Nucleus accumbens (tissue), 56 donors: Measurements from ENCODE around the gene CARMIL3.

ENCODE experiments used
- DNase-seq, 56 donors: peaks; one replicate each; lab custom pipeline; 2025; lab: John Stamatoyannopoulos, UW

Gene CARMIL3

DNA sequence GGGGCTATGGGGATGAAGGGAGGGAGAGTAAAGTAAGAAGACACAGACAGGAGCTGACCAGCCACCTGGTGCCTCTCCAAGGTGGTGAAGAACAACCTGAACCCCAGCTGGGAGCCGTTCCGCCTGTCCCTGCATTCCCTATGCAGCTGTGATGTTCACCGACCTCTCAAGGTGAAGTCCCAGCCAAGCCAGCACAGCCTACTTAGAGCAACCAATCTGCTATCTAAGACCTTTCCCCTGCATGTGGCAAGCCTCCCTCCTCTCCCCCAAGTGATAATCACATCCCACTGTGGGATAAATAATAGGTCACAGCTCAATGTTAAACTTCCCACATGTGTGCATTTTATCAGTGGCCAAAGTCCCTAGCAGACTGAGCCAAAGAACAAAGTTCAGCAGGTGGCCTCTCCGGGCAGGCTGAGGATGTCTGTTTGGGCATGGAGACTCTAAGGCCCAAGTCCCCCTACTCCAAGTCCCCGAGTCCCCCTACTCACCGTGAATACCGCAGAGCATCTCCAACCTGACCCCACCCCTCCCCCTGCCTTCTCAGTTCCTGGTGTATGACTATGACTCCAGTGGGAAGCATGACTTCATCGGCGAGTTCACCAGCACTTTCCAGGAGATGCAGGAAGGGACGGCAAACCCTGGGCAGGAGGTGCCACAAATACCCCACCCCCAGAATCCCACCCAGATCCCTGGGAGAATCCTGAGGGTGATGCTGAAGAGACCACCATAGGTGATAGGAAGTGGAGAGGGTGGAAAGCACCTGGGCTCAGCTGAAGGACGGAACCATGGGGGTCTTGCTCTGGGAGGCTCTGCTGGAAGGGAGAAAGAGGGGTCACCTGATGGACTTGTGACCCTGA lies 23.0 kb downstream of the CARMIL3 start:
- no peak for DNase-seq

DNA sequence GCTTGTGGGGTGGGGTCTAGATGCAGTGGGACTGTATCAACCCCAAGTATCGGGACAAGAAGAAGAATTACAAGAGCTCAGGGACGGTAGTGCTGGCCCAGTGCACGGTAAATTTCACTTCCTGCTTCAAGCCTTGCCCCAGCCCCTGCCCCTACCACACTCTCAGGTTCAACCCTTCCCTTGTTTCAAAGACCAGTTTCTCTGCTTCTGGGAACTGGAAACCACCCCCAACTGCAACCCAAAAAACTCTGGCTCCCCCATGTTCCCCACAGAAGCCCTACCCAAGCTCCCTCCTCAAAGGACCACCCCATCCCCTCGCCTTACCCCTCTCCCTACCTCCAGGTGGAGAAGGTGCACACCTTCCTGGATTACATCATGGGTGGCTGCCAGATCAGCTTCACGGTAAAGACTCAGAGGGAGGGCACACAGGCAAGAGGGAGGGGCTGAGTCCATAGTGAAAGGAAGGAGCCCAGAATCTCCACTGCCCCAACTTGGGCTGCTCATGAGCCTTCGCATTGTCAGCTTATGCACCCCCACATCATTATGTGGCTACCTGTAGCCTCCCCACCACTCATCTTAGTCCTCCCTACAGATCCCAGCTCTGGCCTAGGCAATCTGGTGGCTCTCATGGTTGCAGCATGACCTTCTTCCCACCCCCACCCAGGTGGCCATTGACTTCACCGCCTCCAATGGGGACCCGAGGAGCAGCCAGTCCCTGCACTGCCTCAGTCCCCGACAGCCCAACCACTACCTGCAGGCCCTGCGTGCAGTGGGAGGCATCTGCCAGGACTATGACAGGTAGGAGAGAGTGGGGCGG lies 23.9 kb downstream of the CARMIL3 start:
- DNase-seq: no peak

- no peak for DNase-seq
Measured at GRCh38 chr14:24076302-24076601, 24.4 kb downstream of the CARMIL3 start.

GRCh38 chr14:24077086-24077485 lies 25.3 kb downstream of the CARMIL3 start:
- no peak for DNase-seq

GRCh38 chr14:24078146-24078545 lies 26.3 kb downstream of the CARMIL3 start:
- no peak for DNase-seq

DNA sequence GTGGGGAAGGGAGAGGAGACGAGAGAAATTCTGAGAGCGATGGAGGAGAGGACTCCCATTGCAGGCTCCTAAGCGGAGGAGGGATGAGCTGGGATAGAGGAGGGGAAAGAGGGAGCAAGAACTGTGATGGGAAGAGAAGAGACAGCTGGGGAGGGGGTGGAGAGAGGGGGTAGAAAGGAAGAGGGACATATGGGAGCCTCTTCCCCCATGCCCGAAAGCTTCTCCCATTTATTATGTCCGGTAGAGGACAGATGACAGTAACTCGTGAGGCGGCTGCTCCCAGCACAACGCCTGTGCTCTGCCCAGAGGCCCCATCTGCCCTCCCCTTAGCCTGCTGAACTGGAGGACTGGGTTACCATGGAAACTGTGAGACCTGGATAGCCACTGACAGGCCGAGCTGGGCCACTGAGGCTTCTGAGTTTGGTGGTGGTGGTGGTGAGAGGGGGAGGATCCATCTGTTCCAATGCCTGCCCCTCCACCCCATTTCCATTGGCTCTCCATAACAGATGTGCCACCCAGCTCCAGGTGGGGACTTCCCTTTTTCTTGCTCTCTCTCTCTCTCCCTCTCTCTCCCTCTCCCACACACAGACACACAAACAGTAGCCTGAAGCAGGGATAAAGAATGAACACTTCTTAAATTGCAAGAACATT lies 27.8 kb downstream of the CARMIL3 start:
- DNase-seq: peak in 4 of 56 donors; percentile 6 to 35 (median 10)

GRCh38 chr14:24080142-24080530 lies 28.3 kb downstream of the CARMIL3 start:
- no peak for DNase-seq

- peak in 46 of 56 donors; percentile 12 to 85 (median 57) for DNase-seq
Measured at GRCh38 chr14:24080888-24081738, 29.3 kb downstream of the CARMIL3 start.

DNA sequence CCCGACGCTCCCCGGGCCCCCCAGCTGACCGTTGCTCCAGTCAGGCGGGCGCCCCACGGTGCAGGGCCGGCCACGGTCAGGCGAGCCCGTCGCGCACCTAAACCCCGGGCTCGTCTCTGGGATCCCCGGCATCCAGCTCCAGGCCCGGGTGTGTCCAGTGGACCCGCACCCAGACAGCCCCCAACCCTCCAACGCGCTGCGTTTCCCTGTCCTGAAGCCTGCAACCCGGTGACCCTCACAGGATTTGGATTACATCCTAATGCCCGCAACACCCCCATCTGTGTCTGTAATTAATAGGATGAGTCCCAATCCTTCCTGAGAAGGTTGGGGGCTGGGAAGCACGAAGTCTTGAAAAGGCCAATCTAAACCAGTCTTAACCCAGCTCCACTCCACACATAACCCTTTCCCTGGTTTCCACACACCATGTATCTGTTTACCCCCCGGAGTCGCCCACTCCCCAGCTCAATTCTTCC lies 30.0 kb downstream of the CARMIL3 start:
- DNase-seq: peak in 2 of 56 donors; percentile 13 to 41

- DNase-seq: no peak
Measured at GRCh38 chr14:24082411-24083080, 30.7 kb downstream of the CARMIL3 start.

GRCh38 chr14:24083462-24083861 lies 31.7 kb downstream of the CARMIL3 start:
- DNase-seq: no peak

GRCh38 chr14:24084440-24084839 lies 32.6 kb downstream of the CARMIL3 start:
- DNase-seq: no peak

DNA sequence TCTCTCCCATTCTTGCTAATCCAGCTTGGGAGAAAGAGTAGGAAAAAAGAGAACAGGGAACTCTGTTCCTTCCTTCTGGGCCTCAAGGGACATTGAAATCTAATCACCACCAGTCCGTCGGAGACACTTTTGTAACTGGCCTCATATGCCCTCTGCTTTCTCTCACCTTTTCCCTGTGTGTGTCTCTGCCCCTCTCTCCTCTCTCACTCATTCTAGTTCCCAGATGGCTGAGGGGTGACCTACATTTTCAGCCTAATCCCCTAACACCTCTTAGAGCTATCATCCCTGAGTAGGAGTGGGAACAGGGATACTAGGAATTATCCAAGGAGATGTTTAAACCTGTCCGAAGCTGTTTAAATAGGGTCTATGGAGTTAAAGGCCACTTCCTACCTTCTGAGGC lies 33.4 kb downstream of the CARMIL3 start:
- DNase-seq: no peak

GRCh38 chr14:24086193-24086955 lies 34.6 kb downstream of the CARMIL3 start:
- no peak for DNase-seq

GRCh38 chr14:24087004-24087403 lies 35.2 kb downstream of the CARMIL3 start:
- no peak for DNase-seq

- no peak for DNase-seq
Measured at GRCh38 chr14:24088095-24088494, 36.3 kb downstream of the CARMIL3 start.

DNA sequence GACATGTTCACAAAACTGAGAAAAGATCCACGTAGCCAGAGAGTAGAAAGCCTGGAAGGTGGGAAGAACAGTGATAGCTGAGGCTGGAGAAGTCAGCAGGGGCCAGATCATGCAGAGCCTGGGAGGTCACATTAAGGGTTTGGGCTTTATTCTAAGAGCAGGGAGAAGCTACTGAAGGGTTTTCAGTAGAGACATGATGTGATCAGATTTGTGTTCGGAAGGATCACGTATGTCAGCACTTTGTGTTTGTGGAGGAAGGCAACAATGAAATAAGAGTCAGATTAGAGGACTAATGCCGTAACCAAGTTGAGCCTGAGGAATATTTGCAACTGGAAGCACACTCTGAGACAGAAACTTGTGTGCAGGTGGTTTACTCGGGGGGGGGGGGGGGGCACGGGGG lies 38.1 kb downstream of the CARMIL3 start:
- DNase-seq: no peak

- no peak for DNase-seq
Measured at GRCh38 chr14:24092110-24092504, 40.3 kb downstream of the CARMIL3 start.
